DND-41 (cell line): ENCODE measurements around the gene APOL5.

Experiments
- ATAC-seq: fragments of 200-7000 bp; cut with Tn5 transposase; 3 replicates; pipeline ENCODE4 v1.9.1; 2021; ENCODE audit warnings: low read depth; ENCODE audit not compliant: insufficient read depth
- DNase-seq: peaks from one replicate; pipeline ENCODE4 v3.0.0-alpha.2; 2020
- H2AFZ ChIP-seq: 2 replicates; pipeline ENCODE4 v1.6.0; 2012; ENCODE audit warnings: low read depth, low read length
- H3K27ac ChIP-seq: 2 replicates; pipeline ENCODE4 v1.5.1; 2012; ENCODE audit warnings: low read length, inconsistent platforms
- H3K27me3 ChIP-seq: fragments of 200-600 bp; sonication (generic); 2 replicates; pipeline ENCODE4 v1.6.0; 2012; ENCODE audit warnings: low read length, mild to moderate bottlenecking, inconsistent platforms; ENCODE audit not compliant: insufficient read depth, poor library complexity
- H3K36me3 ChIP-seq: 2 replicates; pipeline ENCODE4 v1.5.1; 2012; ENCODE audit warnings: low read length, inconsistent platforms; ENCODE audit not compliant: insufficient read depth
- H3K4me1 ChIP-seq: 2 replicates; pipeline ENCODE4 v1.5.1; 2012; ENCODE audit warnings: mild to moderate bottlenecking, low read length; ENCODE audit not compliant: insufficient read depth
- H3K4me2 ChIP-seq: 2 replicates; pipeline ENCODE4 v1.6.0; 2012; ENCODE audit warnings: mild to moderate bottlenecking, moderate library complexity, low read length, inconsistent platforms; ENCODE audit not compliant: insufficient read depth
- H3K4me3 ChIP-seq, 2 experiments: fragments of 200-600 bp in 1 of 2; shearing (Covaris generic) in 1 of 2; 2 replicates each; pipeline ENCODE4 v1.5.1; 2012 to 2016; ENCODE audit warnings: inconsistent platforms in 2 of 2, low read length in 2 of 2, mild to moderate bottlenecking in 2 of 2, low read depth in 1 of 2, moderate library complexity in 1 of 2
- H3K79me2 ChIP-seq: 2 replicates; pipeline ENCODE4 v1.6.0; 2012; ENCODE audit warnings: low read length, inconsistent platforms; ENCODE audit not compliant: insufficient read depth
- H3K9ac ChIP-seq: 2 replicates; pipeline ENCODE4 v1.6.0; 2012; ENCODE audit warnings: low read depth, mild to moderate bottlenecking, inconsistent platforms, low read length, moderate library complexity
- H3K9me3 ChIP-seq: 2 replicates; pipeline ENCODE4 v1.5.1; 2012; ENCODE audit warnings: low read length, moderate library complexity, mild to moderate bottlenecking, inconsistent platforms; ENCODE audit not compliant: insufficient read depth, severe bottlenecking
- H4K20me1 ChIP-seq: 2 replicates; pipeline ENCODE4 v1.6.0; 2012; ENCODE audit warnings: low read length; ENCODE audit not compliant: insufficient read depth
- EZH2 ChIP-seq: IDR thresholded peaks from 3 replicates; pipeline ENCODE4 v1.6.1; 2012; ENCODE audit warnings: borderline replicate concordance, low read depth, mild to moderate bottlenecking, moderate library complexity, low read length, inconsistent platforms; ENCODE audit not compliant: severe bottlenecking
- TF ChIP-seq, protein P1 (sequence below): IDR thresholded peaks from 2 replicates; pipeline ENCODE4 v1.5.1; 2012; ENCODE audit warnings: borderline replicate concordance, low read length, moderate library complexity, mild to moderate bottlenecking; ENCODE audit not compliant: poor library complexity, severe bottlenecking; ENCODE audit errors: extremely low read depth

The APOL5 gene

GRCh38 chr22:35743326-35743860, 25.7 kb downstream of the APOL5 start:
- no peaks in the 10 kb centered on the region for H3K36me3 ChIP-seq
- H3K27me3 ChIP-seq: peaks cover 2% of the 10 kb centered on the region
- H3K9ac ChIP-seq: no peak overlapping the region
- TF ChIP-seq EZH2: no peak
- TF ChIP-seq, protein P1, sequence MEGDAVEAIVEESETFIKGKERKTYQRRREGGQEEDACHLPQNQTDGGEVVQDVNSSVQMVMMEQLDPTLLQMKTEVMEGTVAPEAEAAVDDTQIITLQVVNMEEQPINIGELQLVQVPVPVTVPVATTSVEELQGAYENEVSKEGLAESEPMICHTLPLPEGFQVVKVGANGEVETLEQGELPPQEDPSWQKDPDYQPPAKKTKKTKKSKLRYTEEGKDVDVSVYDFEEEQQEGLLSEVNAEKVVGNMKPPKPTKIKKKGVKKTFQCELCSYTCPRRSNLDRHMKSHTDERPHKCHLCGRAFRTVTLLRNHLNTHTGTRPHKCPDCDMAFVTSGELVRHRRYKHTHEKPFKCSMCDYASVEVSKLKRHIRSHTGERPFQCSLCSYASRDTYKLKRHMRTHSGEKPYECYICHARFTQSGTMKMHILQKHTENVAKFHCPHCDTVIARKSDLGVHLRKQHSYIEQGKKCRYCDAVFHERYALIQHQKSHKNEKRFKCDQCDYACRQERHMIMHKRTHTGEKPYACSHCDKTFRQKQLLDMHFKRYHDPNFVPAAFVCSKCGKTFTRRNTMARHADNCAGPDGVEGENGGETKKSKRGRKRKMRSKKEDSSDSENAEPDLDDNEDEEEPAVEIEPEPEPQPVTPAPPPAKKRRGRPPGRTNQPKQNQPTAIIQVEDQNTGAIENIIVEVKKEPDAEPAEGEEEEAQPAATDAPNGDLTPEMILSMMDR: no peak
- no peak overlapping the region for H3K27ac ChIP-seq
- no peak for ATAC-seq
- no peaks in the 10 kb centered on the region for H3K9me3 ChIP-seq
- H3K4me3 ChIP-seq: no peak overlapping the region
- no peaks in the 10 kb centered on the region for H4K20me1 ChIP-seq
- H3K4me2 ChIP-seq: no peak overlapping the region
- H3K4me1 ChIP-seq: no peaks in the 10 kb centered on the region
- no peaks in the 10 kb centered on the region for H3K79me2 ChIP-seq
- no peak overlapping the region for H2AFZ ChIP-seq
- no peak for DNase-seq

DNA sequence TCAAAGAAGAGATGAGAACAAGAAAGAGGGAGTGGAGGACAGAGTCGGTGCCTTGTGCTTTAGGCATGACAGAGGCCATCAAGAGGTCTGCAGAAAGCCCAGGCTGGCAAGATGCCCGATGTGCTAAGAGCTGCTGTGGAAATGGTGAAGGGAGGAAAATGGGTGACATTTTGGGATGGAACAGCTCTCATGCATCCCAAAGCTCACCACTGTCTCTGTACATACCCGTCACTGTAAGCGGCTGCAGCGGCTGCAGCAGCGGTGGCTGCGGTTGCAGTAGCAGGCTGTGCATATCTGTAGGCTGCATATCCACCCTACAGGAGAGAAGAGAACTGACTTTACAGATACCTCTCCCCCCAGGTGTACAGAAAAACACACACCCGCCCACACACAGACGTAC, 28.6 kb downstream of the APOL5 start:
- Histone ChIP-seq H4K20me1 (no peaks in the 10 kb centered on the region), H3K4me1 (no peaks in the 10 kb centered on the region), H3K79me2 (no peaks in the 10 kb centered on the region), H3K4me2 (no peak overlapping the region), H3K27ac (no peak overlapping the region), H3K4me3 (no peak overlapping the region), H3K9ac (no peak overlapping the region), H2AFZ (no peak overlapping the region), H3K36me3 (no peaks in the 10 kb centered on the region), H3K9me3 (no peaks in the 10 kb centered on the region), H3K27me3 (peaks cover 2% of the 10 kb centered on the region)
- DNase-seq (no peak), ATAC-seq (no peak)
- TF ChIP-seq, protein P1: no peak
- TF ChIP-seq EZH2: no peak

GRCh38 chr22:35746946-35747703, 29.5 kb downstream of the APOL5 start:
- H3K79me2 ChIP-seq: no peaks in the 10 kb centered on the region
- H2AFZ ChIP-seq: no peak overlapping the region
- TF ChIP-seq EZH2: no peak
- TF ChIP-seq, protein P1: no peak
- no peaks in the 10 kb centered on the region for H3K4me1 ChIP-seq
- no peak overlapping the region for H3K9ac ChIP-seq
- no peak overlapping the region for H3K4me2 ChIP-seq
- ATAC-seq (no peak), DNase-seq (no peak)
- H3K4me3 ChIP-seq: no peak overlapping the region
- no peak overlapping the region for H3K27ac ChIP-seq
- no peaks in the 10 kb centered on the region for H3K9me3 ChIP-seq
- no peaks in the 10 kb centered on the region for H3K36me3 ChIP-seq
- H3K27me3 ChIP-seq: peaks cover 2% of the 10 kb centered on the region
- H4K20me1 ChIP-seq: no peaks in the 10 kb centered on the region
